Esophagus squamous epithelium (tissue), 5 donors: ENCODE measurements around the gene CCK. TPM values are rescaled to one million over a fixed set of nuclear protein-coding genes. Genes with fewer than 3 reads are reported as not detected.

Experiments used
- DNase-seq: peaks from one replicate; lab custom pipeline; 2025; lab: John Stamatoyannopoulos, UW
- H3K27ac ChIP-seq, 4 donors: fragments of 200-600 bp; sonication (generic); one replicate each; pipeline ENCODE4 v1.5.1; 2016 to 2019; ENCODE audit warnings: mild to moderate bottlenecking in 1 of 4
- H3K27me3 ChIP-seq, 4 donors: fragments of 200-600 bp; sonication (generic); 1 replicate in 3 of 4; 2 replicates in 1 of 4; pipeline versions ENCODE4 v1.5.1 to v1.6.0; 2017 to 2021; ENCODE audit warnings: antibody characterized with exemption in 1 of 4
- H3K36me3 ChIP-seq, 3 donors: fragments of 200-600 bp; sonication (generic); one replicate each; pipeline ENCODE4 v1.5.1; 2016 to 2019
- H3K4me1 ChIP-seq, 3 donors: fragments of 200-600 bp; sonication (generic); one replicate each; pipeline ENCODE4 v1.5.1; 2017 to 2019
- H3K4me3 ChIP-seq, 4 donors: fragments of 200-600 bp; sonication (generic); 1 replicate in 3 of 4; 2 replicates in 1 of 4; pipeline ENCODE4 v1.5.1; 2016 to 2019; ENCODE audit warnings: mild to moderate bottlenecking in 2 of 4, moderate library complexity in 1 of 4
- H3K9me3 ChIP-seq, 3 donors: fragments of 200-600 bp; sonication (generic); one replicate each; pipeline ENCODE4 v1.5.1; 2016 to 2019
- CTCF ChIP-seq, 6 experiments: fragments of 450-650 bp in 4 of 6; fragments of 200-600 bp in 2 of 6; sonication (generic) in 2 of 6; IDR thresholded peaks; one replicate each; pipeline ENCODE4 v1.5.1; 2016 to 2019; ENCODE audit warnings: antibody characterized with exemption in 6 of 6, mild to moderate bottlenecking in 4 of 6, moderate library complexity in 4 of 6
- POLR2A ChIP-seq, 4 donors: fragments of 450-650 bp; IDR thresholded peaks; one replicate each; pipeline ENCODE4 v1.6.1; 2017; ENCODE audit warnings: antibody characterized with exemption in 4 of 4, mild to moderate bottlenecking in 4 of 4, moderate library complexity in 3 of 4
- WGBS, 2 donors: methylation state at CpG; one replicate each; pipeline ENCODE4 v1.1.5; 2018; 5-methylcytosine and 5-hydroxymethylcytosine counted together
- intact Hi-C: fragments of 100-400 bp; cut with DNase I; formaldehyde crosslinking; loops from one replicate; pipeline ENCODE4 v1.15.0; 2022
- total RNA-seq, 4 donors: library from RNA; depleted of rRNA; stranded (reverse); fragments of >200 nt; gene quantifications; one replicate each; pipeline ENCODE4 v1.1.0, GENCODE V29; 2016
- donor health status: DM: yes; HTN: yes; CAD: no.

Gene CCK
- total RNA-seq, 4 donors from 2014 or later = 1.9 to 3.1 TPM; not detected in 2

- intact Hi-C loops = no loop called here
- Histone ChIP-seq H3K4me1 (peaks cover 0 to 19% (median 0%) of the 10 kb centered on the region in 3 donors), H3K36me3 (peaks cover 21 to 70% (median 22%) of the 10 kb centered on the region in 3 donors), H3K9me3 (no peaks in the 10 kb centered on the region), H3K27ac (peak overlapping the region in 3 of 4 donors; percentile 12 to 62 (median 53)), H3K27me3 (no peaks in the 10 kb centered on the region), H3K4me3 (no peak overlapping the region)
- no peak for TF ChIP-seq POLR2A (IDR thresholded peaks at IDR 0.05)
- TF ChIP-seq CTCF (IDR thresholded peaks at IDR 0.05) = no peak
- no peak for DNase-seq
- 84 to 86% methylated on average over 8 to 9 of the region's 9 CpGs for WGBS, 2 donors
Observed at GRCh38 chr3:42224178-42224577, 41.8 kb downstream of the CCK start.

DNA sequence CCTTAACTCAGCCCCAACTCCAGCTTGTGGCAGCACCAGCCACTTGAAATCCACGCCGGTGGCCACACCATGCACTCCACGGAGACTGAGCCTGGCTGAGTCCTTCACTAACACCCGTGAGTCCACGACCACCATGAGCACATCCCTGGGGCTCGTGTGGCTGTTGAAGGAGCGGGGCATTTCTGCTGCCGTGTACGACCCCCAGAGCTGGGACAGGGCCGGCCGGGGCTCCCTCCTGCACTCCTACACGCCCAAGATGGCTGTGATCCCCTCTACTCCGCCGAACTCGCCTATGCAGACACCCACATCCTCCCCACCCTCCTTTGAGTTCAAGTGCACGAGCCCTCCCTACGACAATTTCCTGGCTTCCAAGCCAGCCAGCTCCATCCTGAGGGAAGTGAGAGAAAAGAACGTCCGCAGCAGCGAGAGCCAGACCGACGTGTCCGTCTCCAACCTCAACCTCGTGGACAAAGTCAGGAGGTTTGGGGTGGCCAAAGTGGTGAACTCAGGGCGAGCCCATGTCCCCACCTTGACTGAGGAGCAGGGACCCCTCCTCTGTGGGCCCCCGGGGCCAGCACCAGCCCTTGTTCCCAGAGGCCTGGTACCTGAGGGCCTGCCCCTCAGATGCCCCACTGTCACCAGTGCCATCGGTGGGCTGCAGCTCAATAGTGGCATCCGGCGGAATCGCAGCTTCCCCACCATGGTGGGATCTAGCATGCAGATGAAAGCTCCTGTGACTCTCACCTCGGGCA is 42.9 kb downstream of the CCK start:
- intact Hi-C loops = no loop called here
- DNase-seq = no peak
- Histone ChIP-seq H3K27ac (peak overlapping the region in 1 of 4 donors; percentile 53), H3K36me3 (peaks cover 21 to 81% (median 26%) of the 10 kb centered on the region in 3 donors), H3K4me1 (peaks cover 0 to 14% (median 0%) of the 10 kb centered on the region in 3 donors), H3K27me3 (no peaks in the 10 kb centered on the region), H3K9me3 (no peaks in the 10 kb centered on the region), H3K4me3 (no peak overlapping the region)
- WGBS, 2 donors = 86 to 89% methylated on average over 15 to 26 of the region's 31 CpGs
- no peak for TF ChIP-seq POLR2A (IDR thresholded peaks at IDR 0.05)
- no peak for TF ChIP-seq CTCF (IDR thresholded peaks at IDR 0.05)

GRCh38 chr3:42220436-42221121 is 45.4 kb downstream of the CCK start:
- WGBS, 2 donors = 77 to 83% methylated on average over 4 to 7 of the region's 17 CpGs

GRCh38 chr3:42216931-42217333 is 49.1 kb downstream of the CCK start:
- TF ChIP-seq CTCF (IDR thresholded peaks at IDR 0.05) (no peak), POLR2A (IDR thresholded peaks at IDR 0.05) (no peak)
- peaks cover 0 to 13% (median 0%) of the 10 kb centered on the region in 3 donors for H3K4me1 ChIP-seq
- no peaks in the 10 kb centered on the region for H3K27me3 ChIP-seq
- intact Hi-C loops = no loop called here
- no peak overlapping the region for H3K27ac ChIP-seq
- peaks cover 9 to 96% (median 13%) of the 10 kb centered on the region in 3 donors for H3K36me3 ChIP-seq
- no peaks in the 10 kb centered on the region for H3K9me3 ChIP-seq
- DNase-seq = no peak
- no peak overlapping the region for H3K4me3 ChIP-seq
- 66 to 67% methylated on average over 2 to 5 of the region's 5 CpGs for WGBS, 2 donors

More at GRCh38 chr3:42220436-42221121, 45.4 kb downstream of the CCK start:
- no peak for DNase-seq
- no peak for TF ChIP-seq POLR2A (IDR thresholded peaks at IDR 0.05)
- no peak for TF ChIP-seq CTCF (IDR thresholded peaks at IDR 0.05)
- Histone ChIP-seq H3K27ac (peak overlapping the region in 3 of 4 donors; percentile 9 to 58 (median 49)), H3K36me3 (peaks cover 21 to 99% (median 26%) of the 10 kb centered on the region in 3 donors), H3K9me3 (no peaks in the 10 kb centered on the region), H3K4me3 (no peak overlapping the region), H3K27me3 (no peaks in the 10 kb centered on the region), H3K4me1 (peaks cover 0 to 14% (median 0%) of the 10 kb centered on the region in 3 donors)
- intact Hi-C loops = no loop called here

DNA sequence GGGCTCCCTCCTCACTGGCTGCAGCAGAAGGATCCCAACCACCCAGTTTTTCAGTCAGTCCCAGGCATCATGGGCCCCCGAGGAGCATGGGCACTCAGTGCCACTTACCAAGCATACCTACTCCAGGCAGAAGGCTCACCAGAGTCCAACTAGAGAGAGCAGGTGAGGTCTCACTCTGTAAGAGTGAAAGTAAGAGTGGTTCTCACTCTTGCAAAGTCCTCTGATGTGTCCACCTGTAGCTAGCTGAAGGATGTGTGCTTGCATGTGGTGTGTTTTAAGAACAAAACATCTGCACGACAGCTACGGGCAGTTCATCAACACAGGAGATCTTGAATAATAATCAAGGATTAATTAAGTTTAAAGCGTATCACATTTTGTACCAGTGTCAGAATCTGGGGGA is 49.7 kb downstream of the CCK start:
- no peaks in the 10 kb centered on the region for H3K9me3 ChIP-seq
- intact Hi-C loops = no loop called here
- H3K27ac ChIP-seq = no peak overlapping the region
- H3K4me3 ChIP-seq = no peak overlapping the region
- no peaks in the 10 kb centered on the region for H3K27me3 ChIP-seq
- no peak for DNase-seq
- TF ChIP-seq POLR2A (IDR thresholded peaks at IDR 0.05) (no peak), CTCF (IDR thresholded peaks at IDR 0.05) (no peak)
- peaks cover 0 to 13% (median 0%) of the 10 kb centered on the region in 3 donors for H3K4me1 ChIP-seq
- WGBS, 2 donors = 86 to 94% methylated on average over 3 to 4 of the region's 4 CpGs
- peaks cover 13 to 96% (median 15%) of the 10 kb centered on the region in 3 donors for H3K36me3 ChIP-seq
